AG04449 (cell line): ENCODE results near the gene NLGN1.

Experiments used
- CTCF ChIA-PET: fragments of 350-600 bp; formaldehyde crosslinking; extraction: SDS; loops from one replicate; lab custom pipeline; 2021; ENCODE audit warnings: antibody characterized with exemption; lab: Yijun Ruan, JAX
- POLR2A ChIA-PET: fragments of 400-600, 350-600 bp; formaldehyde crosslinking; extraction: SDS; loops from one replicate; lab custom pipeline; 2020; ENCODE audit warnings: antibody characterized with exemption, inconsistent platforms; lab: Yijun Ruan, JAX
- DNase-seq: peaks from one replicate; pipeline ENCODE4 v3.0.0-alpha.2; 2010; ENCODE audit warnings: low read depth, low spot score
- H3K4me3 ChIP-seq: 2 replicates; pipeline ENCODE4 v1.5.1; 2011; ENCODE audit warnings: low read depth, mild to moderate bottlenecking, control low read depth, low read length
- CTCF ChIP-seq: IDR thresholded peaks from one replicate; pipeline ENCODE4 v1.5.1; 2011; ENCODE audit warnings: mild to moderate bottlenecking, moderate library complexity, low read length, control low read depth, inconsistent platforms; ENCODE audit not compliant: insufficient read depth; ENCODE audit errors: missing control alignments

NLGN1 gene

GRCh38 chr3:173708191-173708590 lies 310.6 kb downstream of the NLGN1 start:
- TF ChIP-seq CTCF, result no peak
- ChIA-PET CTCF (interaction anchor here (1.4 kb wide), 1 partner anchor 25 kb away, joined by 5 read pairs; no protein-coding TSS in a partner anchor), POLR2A (no interaction called here)
- DNase-seq, result no peak
- no peak overlapping the region for H3K4me3 ChIP-seq

- H3K4me3 ChIP-seq, result no peak overlapping the region
- POLR2A ChIA-PET, result no interaction called here
- no peak for DNase-seq
- CTCF ChIA-PET, result no interaction called here
- no peak for TF ChIP-seq CTCF
Measured at GRCh38 chr3:173709026-173709425, 311.5 kb downstream of the NLGN1 start.

- ChIA-PET POLR2A (no interaction called here), CTCF (no interaction called here)
Measured at GRCh38 chr3:173711619-173712018, 314.1 kb downstream of the NLGN1 start.

GRCh38 chr3:173719585-173719984 lies 322.0 kb downstream of the NLGN1 start:
- POLR2A ChIA-PET, result no interaction called here
- no peak for DNase-seq
- H3K4me3 ChIP-seq, result no peak overlapping the region
- TF ChIP-seq CTCF, result no peak
- CTCF ChIA-PET, result no interaction called here

More at GRCh38 chr3:173711619-173712018, 314.1 kb downstream of the NLGN1 start:
- no peak overlapping the region for H3K4me3 ChIP-seq
- no peak for TF ChIP-seq CTCF
- DNase-seq, result no peak

- POLR2A ChIA-PET, result no interaction called here
- no peak for TF ChIP-seq CTCF
- no peak for DNase-seq
- no peak overlapping the region for H3K4me3 ChIP-seq
- CTCF ChIA-PET, result interaction anchor here (1.3 kb wide), 1 partner anchor 11 kb away, joined by 3 read pairs; no protein-coding TSS in a partner anchor
Measured at GRCh38 chr3:173725507-173725906, 328.0 kb downstream of the NLGN1 start.

- TF ChIP-seq CTCF, result no peak
- CTCF ChIA-PET, result interaction anchor here (1.0 kb wide), 1 partner anchor 14 kb away, joined by 3 read pairs; no protein-coding TSS in a partner anchor
- POLR2A ChIA-PET, result no interaction called here
- no peak overlapping the region for H3K4me3 ChIP-seq
- no peak for DNase-seq
Measured at GRCh38 chr3:173730391-173730790, 332.8 kb downstream of the NLGN1 start.
